GM06990 (cell line): ENCODE results near the gene SLC22A3.

Experiments used
- DNase-seq: peaks from one replicate; pipeline ENCODE4 v3.0.0-alpha.2; 2011; ENCODE audit not compliant: insufficient read length; ENCODE audit errors: extremely low read depth
- H3K27me3 ChIP-seq: replicated peaks from 2 replicates; pipeline ENCODE4 v1.6.0; 2011; ENCODE audit warnings: low read length; ENCODE audit not compliant: control insufficient read depth, insufficient read depth
- H3K36me3 ChIP-seq: 2 replicates; pipeline ENCODE4 v1.5.1; 2011; ENCODE audit warnings: low read length; ENCODE audit not compliant: control insufficient read depth, insufficient read depth
- H3K4me3 ChIP-seq: replicated peaks from 2 replicates; pipeline ENCODE4 v1.5.1; 2011; ENCODE audit warnings: low read depth, mild to moderate bottlenecking, control low read depth, low read length
- CTCF ChIP-seq: IDR thresholded peaks from 2 replicates; pipeline ENCODE4 v1.5.1; 2011; ENCODE audit warnings: low read length, control low read depth, mild to moderate bottlenecking, inconsistent platforms; ENCODE audit not compliant: insufficient read depth, poor library complexity, severe bottlenecking

Gene SLC22A3

GRCh38 chr6:160420253-160420968 is 72.2 kb downstream of the SLC22A3 start:
- no peak for DNase-seq

GRCh38 chr6:160420969-160421556 is 72.9 kb downstream of the SLC22A3 start:
- no peaks in the 10 kb centered on the region for H3K27me3 ChIP-seq
- no peak for TF ChIP-seq CTCF
- H3K4me3 ChIP-seq, result no peak overlapping the region
- no peaks in the 10 kb centered on the region for H3K36me3 ChIP-seq
- DNase-seq, result no peak

More at GRCh38 chr6:160420253-160420968, 72.2 kb downstream of the SLC22A3 start:
- H3K36me3 ChIP-seq, result no peaks in the 10 kb centered on the region
- H3K4me3 ChIP-seq, result no peak overlapping the region
- TF ChIP-seq CTCF, result no peak
- H3K27me3 ChIP-seq, result no peaks in the 10 kb centered on the region

GRCh38 chr6:160421854-160422253 is 73.7 kb downstream of the SLC22A3 start:
- Histone ChIP-seq H3K4me3 (no peak overlapping the region), H3K36me3 (no peaks in the 10 kb centered on the region), H3K27me3 (no peaks in the 10 kb centered on the region)
- TF ChIP-seq CTCF, result no peak
- DNase-seq, result no peak

GRCh38 chr6:160424256-160424655 is 76.1 kb downstream of the SLC22A3 start:
- Histone ChIP-seq H3K27me3 (no peaks in the 10 kb centered on the region), H3K4me3 (no peak overlapping the region), H3K36me3 (no peaks in the 10 kb centered on the region)
- TF ChIP-seq CTCF, result no peak
- DNase-seq, result no peak

- no peaks in the 10 kb centered on the region for H3K36me3 ChIP-seq
- no peaks in the 10 kb centered on the region for H3K27me3 ChIP-seq
- no peak for TF ChIP-seq CTCF
- no peak for DNase-seq
- H3K4me3 ChIP-seq, result no peak overlapping the region
Measured at GRCh38 chr6:160426136-160426535, 78.0 kb downstream of the SLC22A3 start.
